NCI-H187 (cell line): ENCODE data around the gene HCN2.
A peak's percentile ranks its signal among the peaks of the same experiment; 100 is the strongest.

Experiments
- DNase-seq, 2 experiments: peaks; one replicate each; lab custom pipeline; 2025; lab: John Stamatoyannopoulos, UW

HCN2 gene

DNA sequence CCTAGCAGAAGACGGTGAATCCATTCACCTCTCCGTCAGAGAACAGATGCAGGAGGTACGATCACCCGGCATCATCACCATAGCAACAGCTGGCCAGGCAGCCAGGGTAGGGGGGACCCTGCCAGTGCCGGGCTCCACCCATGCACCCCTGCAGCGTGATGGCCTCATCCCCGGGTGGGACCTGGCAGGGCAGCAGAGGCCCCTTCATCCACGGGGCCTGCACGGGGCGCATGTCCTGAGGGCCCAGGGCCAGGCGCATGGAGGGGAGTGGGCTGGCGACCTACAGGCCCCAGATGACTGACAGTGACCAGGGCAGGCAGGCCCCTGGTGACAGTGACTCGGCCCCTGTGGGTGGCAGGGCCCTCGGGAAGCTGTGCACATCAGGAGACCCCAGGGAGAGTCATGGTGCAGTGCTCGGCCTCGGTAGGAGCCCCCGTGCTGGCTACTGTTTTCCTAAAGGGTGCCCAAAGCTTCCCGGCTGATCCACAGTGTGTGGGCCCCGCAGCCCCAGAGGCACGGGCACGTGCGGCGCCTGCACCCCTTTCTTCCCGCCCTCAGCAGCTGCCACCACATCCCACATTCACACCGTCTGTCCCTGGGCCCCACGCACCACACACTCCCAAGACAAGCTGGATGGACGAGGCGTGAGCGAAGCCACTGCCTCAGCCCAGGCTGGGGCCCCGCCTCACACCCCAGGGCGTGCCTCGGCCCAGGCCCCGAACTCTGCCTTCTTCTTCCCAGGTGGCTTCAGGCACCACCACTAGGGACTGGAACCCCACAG lies 68.6 kb downstream of the HCN2 start:
- no peak for DNase-seq

DNA sequence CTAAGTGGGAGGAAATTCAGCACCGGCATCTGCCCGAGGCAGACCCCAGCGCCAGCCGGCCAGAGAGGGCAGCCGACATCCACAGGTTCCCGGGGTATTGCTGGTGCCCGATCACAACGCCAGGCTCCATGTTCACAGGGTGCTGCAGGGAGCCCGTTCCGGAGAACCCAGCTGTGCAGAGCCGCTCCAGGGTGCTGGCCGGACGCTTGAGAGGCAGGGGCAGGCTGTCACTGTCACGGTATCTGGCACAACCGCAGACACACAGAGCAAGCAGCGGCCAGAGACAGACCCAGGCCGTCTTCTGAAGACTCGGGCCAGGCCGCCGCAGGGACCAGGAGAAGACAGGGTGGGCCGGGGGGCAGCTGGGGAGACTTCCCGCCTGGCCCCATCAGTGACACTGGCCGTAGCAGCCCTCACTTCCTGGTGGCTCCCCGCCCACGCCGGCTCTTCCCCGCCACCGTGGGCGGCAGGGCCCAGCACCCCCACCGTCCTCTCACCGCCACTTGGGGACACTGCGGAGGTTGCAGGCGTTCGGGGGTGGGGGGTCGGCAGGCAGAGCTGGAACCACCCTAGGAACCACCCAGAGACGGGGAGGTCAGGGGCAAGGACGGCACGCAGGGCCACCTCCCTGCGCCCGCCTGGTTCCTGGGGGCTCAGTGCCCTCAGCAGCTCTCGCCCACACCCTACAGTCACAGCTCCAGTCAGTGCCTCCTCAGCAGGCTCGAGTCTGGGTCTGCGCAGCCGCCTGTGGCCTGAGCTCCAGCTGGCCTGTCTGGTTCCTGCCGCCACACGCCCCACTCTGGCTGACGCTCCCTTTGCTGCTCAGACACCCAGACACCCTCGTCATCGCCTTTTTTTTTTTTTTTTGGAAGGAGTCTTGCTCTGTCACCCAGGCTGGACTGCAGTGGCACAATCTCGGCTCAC lies 69.5 kb downstream of the HCN2 start:
- no peak for DNase-seq

- DNase-seq: no peak
These were observed 71.2 kb downstream of the HCN2 start for GRCh38 chr19:660793-661426.

DNA sequence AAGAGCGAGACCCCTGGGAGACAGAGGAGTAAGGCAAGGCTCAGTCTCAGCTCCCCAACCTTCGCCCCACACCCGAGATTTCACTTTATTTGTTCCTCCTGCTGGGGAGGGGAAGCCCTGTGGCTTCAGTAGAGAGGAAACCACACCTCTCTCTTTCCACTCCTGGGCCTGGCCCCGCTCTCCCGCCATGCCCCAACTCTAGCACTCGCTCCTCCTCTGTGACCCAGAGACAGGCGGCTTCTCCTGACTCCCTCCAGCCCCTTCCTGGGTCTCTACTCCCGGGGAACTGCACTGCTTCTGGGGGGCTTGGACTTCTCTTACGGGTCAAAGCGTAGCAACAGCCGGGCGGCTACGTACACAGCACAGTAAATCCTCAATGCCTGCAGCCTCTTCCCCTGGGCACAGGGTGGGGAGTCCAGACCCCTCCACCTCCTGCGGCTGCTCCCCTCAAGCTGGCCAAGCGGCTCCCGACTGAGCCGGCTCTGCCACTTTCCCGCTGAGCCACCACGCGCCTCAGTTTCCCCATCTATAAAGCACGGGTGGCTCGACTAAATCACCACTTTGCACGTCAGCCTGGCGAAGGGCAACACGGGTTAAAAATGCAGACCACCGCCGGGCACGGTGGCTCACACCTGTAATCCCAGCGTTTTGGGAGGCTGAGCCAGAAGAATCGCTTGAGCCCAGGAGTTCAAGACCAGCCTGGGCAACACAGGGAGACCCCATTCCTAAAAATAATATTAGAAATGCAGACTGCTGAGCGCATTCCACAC lies 71.9 kb downstream of the HCN2 start:
- no peak for DNase-seq

GRCh38 chr19:662207-662961 lies 72.7 kb downstream of the HCN2 start:
- DNase-seq: no peak

DNA sequence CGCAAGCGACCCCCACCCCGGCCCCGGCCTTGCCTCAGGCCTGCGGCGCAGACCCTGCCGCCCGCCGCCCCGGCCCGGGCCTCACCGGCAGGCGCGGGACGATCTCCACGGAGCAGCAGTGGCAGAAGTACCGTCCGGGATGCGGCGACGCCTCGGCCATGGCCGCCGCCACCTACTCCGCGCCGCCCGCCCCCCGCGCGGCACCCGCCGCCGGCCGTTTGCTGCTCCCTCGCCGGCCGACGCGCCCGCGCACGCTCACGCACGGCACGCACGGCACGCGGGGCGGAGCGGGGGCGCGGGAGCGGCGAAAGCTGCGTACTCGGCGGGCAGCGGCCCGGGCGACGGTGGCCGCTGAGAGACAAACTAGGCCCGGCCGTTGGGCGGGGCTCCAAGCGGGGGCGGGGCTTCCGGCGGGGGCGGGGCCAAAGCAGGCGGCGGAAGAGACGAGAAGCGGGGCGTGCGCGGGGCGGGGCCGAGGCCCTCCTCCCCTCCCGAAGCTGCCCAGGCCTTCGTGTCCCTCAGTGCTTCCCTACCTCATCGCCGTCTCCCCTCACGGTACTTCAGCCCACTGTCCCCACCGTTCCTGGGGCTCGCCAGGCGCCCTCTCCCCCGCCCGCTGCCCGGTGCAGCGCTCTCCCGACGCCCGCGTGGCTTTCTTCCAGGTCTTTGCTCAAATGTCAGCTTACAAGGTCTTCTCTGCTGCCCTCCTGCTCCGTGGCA lies 73.4 kb downstream of the HCN2 start, which contains the start of gene RNF126:
TSS of gene RNF126 (minus strand) at position 253 of the 720 bp plus-strand sequence. CDS start at position 160, 93 bp downstream.
- peak; percentile 82 to 89 for DNase-seq

- no peak for DNase-seq
These were observed 74.0 kb downstream of the HCN2 start for GRCh38 chr19:663682-664117.

DNA sequence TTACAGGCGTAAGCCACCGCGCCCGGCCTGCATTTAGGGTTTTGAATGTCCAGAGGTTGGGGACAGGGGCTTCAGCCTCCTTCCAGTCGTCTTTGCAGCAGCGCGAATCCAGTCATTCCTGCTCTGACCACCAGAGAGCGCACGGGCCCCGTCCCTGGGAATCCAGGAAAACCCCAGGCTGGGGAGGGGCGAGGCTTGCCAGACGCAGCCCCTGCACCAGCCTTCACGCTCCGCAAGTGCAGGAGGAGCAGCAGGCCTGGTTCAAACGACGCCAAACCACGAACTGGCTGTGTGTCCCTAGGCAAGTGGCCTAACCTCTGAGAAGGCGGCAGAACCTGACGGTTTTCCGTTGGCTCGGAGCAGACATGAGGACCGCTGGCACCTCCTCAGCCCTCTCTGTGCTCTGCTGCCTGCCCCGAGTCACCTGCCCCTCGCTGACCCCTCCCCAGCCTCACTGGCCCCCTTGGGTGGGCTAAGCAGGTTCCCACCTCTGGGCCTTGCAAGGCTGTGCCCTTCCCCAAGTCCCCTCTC lies 75.3 kb downstream of the HCN2 start:
- peak; percentile 68 to 84 for DNase-seq
